ENCODE results near the gene ISYNA1. TPM values are rescaled to one million over a fixed set of nuclear protein-coding genes. Genes with fewer than 3 reads are reported as not detected.

Gene ISYNA1
- total RNA-seq, 1 donor = 8.0 TPM

- Histone ChIP-seq H3K36me3 (ENCODE audit: insufficient read depth, low read length) (no peaks in the 10 kb centered on the region), H3K79me2 (ENCODE audit: insufficient read depth, low read length) (peaks cover 35% of the 10 kb centered on the region), H3K27me3 (ENCODE audit: insufficient read depth, low read length) (no peaks in the 10 kb centered on the region), H3K27ac (ENCODE audit: low read depth, low read length) (peak overlapping the region; percentile 84), H3K9me3 (ENCODE audit: low read depth, low read length) (no peaks in the 10 kb centered on the region), H2AFZ (ENCODE audit: low read length) (peak overlapping the region; percentile 77), H3K4me1 (ENCODE audit: insufficient read depth, low read length) (peaks cover 57% of the 10 kb centered on the region), H4K20me1 (ENCODE audit: insufficient read depth, low read length) (peaks cover 21% of the 10 kb centered on the region), H3K4me2 (ENCODE audit: insufficient read depth, low read length) (peak overlapping the region; percentile 85), H3K4me3 (ENCODE audit: insufficient read depth, low read length) (peak overlapping the region; percentile 70)
- peak; percentile 98 for DNase-seq (ENCODE audit: insufficient read length, low spot score, missing footprints)
- no peak for TF ChIP-seq CTCF (IDR thresholded peaks at IDR 0.05; ENCODE audit: extremely low read depth, low read depth, low read length)
Observed at GRCh38 chr19:18417250-18418028, 20.5 kb downstream of the ISYNA1 start.

- no peaks in the 10 kb centered on the region for H3K9me3 ChIP-seq (ENCODE audit: low read depth, low read length)
- H4K20me1 ChIP-seq (ENCODE audit: insufficient read depth, low read length) = peaks cover 15% of the 10 kb centered on the region
- peak overlapping the region; percentile 70 for H3K4me3 ChIP-seq (ENCODE audit: insufficient read depth, low read length)
- no peaks in the 10 kb centered on the region for H3K27me3 ChIP-seq (ENCODE audit: insufficient read depth, low read length)
- H3K4me1 ChIP-seq (ENCODE audit: insufficient read depth, low read length) = peaks cover 57% of the 10 kb centered on the region
- DNase-seq (ENCODE audit: insufficient read length, low spot score, missing footprints) = peak; percentile 99
- no peak for TF ChIP-seq CTCF (IDR thresholded peaks at IDR 0.05; ENCODE audit: extremely low read depth, low read depth, low read length)
- peak overlapping the region; percentile 84 for H3K27ac ChIP-seq (ENCODE audit: low read depth, low read length)
- H3K79me2 ChIP-seq (ENCODE audit: insufficient read depth, low read length) = peaks cover 29% of the 10 kb centered on the region
- H3K36me3 ChIP-seq (ENCODE audit: insufficient read depth, low read length) = no peaks in the 10 kb centered on the region
- H2AFZ ChIP-seq (ENCODE audit: low read length) = peak overlapping the region; percentile 77
- H3K4me2 ChIP-seq (ENCODE audit: insufficient read depth, low read length) = peak overlapping the region; percentile 85
Observed at GRCh38 chr19:18416778-18417249, 21.1 kb downstream of the ISYNA1 start.

GRCh38 chr19:18415178-18415867 lies 22.6 kb downstream of the ISYNA1 start:
- H3K27me3 ChIP-seq (ENCODE audit: insufficient read depth, low read length) = no peaks in the 10 kb centered on the region
- H3K4me3 ChIP-seq (ENCODE audit: insufficient read depth, low read length) = peak overlapping the region; percentile 65
- H3K4me2 ChIP-seq (ENCODE audit: insufficient read depth, low read length) = peak overlapping the region; percentile 81
- H3K79me2 ChIP-seq (ENCODE audit: insufficient read depth, low read length) = peaks cover 14% of the 10 kb centered on the region
- no peaks in the 10 kb centered on the region for H3K36me3 ChIP-seq (ENCODE audit: insufficient read depth, low read length)
- peaks cover 51% of the 10 kb centered on the region for H3K4me1 ChIP-seq (ENCODE audit: insufficient read depth, low read length)
- H3K9me3 ChIP-seq (ENCODE audit: low read depth, low read length) = no peaks in the 10 kb centered on the region
- peak; percentile 94 for DNase-seq (ENCODE audit: insufficient read length, low spot score, missing footprints)
- TF ChIP-seq CTCF (IDR thresholded peaks at IDR 0.05; ENCODE audit: extremely low read depth, low read depth, low read length) = no peak
- H2AFZ ChIP-seq (ENCODE audit: low read length) = peak overlapping the region; percentile 87
- H3K27ac ChIP-seq (ENCODE audit: low read depth, low read length) = peak overlapping the region; percentile 84
- peaks cover 3% of the 10 kb centered on the region for H4K20me1 ChIP-seq (ENCODE audit: insufficient read depth, low read length)

All from osteoblast (primary cell).